ENCODE data around the gene CDCA7L.

- TF ChIP-seq CTCF (conservative IDR thresholded peaks at IDR 0.05; ENCODE audit: low read depth, low read length) (no peak), EZH2phosphoT487 (IDR thresholded peaks at IDR 0.05; ENCODE audit: borderline replicate concordance, low read length) (no peak)
These were observed 2.2 kb upstream of the CDCA7L start for GRCh38 chr7:21947946-21948345.

All from PC-3 (cell line).